Right lobe of liver (tissue), 6 donors: Measurements from ENCODE around the gene CTXN2. TPM values are rescaled to one million over a fixed set of nuclear protein-coding genes. Genes with fewer than 3 reads are reported as not detected.

Experiments
- ATAC-seq, 4 donors: fragments of 200-7000 bp; cut with Tn5 transposase; one replicate each; pipeline ENCODE4 v1.9.1; 2020; ENCODE audit warnings: mild to moderate bottlenecking in 4 of 4, moderate library complexity in 4 of 4
- DNase-seq, 3 donors: peaks; one replicate each; pipeline ENCODE4 v3.0.0-alpha.2; 2020
- H3K27ac ChIP-seq, 3 donors: fragments of 200-600 bp; one replicate each; pipeline ENCODE4 v1.8.0; 2022
- H3K27me3 ChIP-seq, 2 donors: fragments of 200-600 bp; one replicate each; pipeline ENCODE4 v1.8.0; 2022
- H3K36me3 ChIP-seq, 4 donors: fragments of 200-600 bp; sonication (generic) in 1 of 4; one replicate each; pipeline versions ENCODE4 v1.5.1 to v1.8.0; 2017 to 2022; ENCODE audit warnings: control low read depth in 1 of 4
- H3K4me1 ChIP-seq, 4 donors: fragments of 200-600 bp; sonication (generic) in 1 of 4; one replicate each; pipeline versions ENCODE4 v1.5.1 to v1.8.0; 2017 to 2022; ENCODE audit warnings: control low read depth in 1 of 4
- H3K4me3 ChIP-seq, 3 donors: fragments of 200-600 bp; one replicate each; pipeline ENCODE4 v1.8.0; 2022
- H3K9me3 ChIP-seq, 4 donors: fragments of 200-600 bp; sonication (generic) in 1 of 4; one replicate each; pipeline versions ENCODE4 v1.5.1 to v1.8.0; 2017 to 2022; ENCODE audit warnings: control low read depth in 1 of 4
- CTCF ChIP-seq, 4 donors: fragments of 200-600 bp in 3 of 4; fragments of 450-650 bp in 1 of 4; IDR thresholded peaks; one replicate each; pipeline versions ENCODE4 v1.5.1 to v1.8.0; 2016 to 2022; ENCODE audit warnings: antibody characterized with exemption in 4 of 4, mild to moderate bottlenecking in 2 of 4
- POLR2A ChIP-seq: fragments of 450-650 bp; IDR thresholded peaks from one replicate; pipeline ENCODE4 v1.6.1; 2017; ENCODE audit warnings: antibody characterized with exemption, mild to moderate bottlenecking
- WGBS: methylation state at CpG from one replicate; pipeline ENCODE4 v1.1.6; 2018; ENCODE audit warnings: low coverage, low lambda C conversion rate; ENCODE audit not compliant: insufficient coverage; ENCODE audit errors: missing lambda C conversion rate; 5-methylcytosine and 5-hydroxymethylcytosine counted together
- intact Hi-C, 2 donors: fragments of 100-400 bp; cut with DNase I; formaldehyde crosslinking; loops; one replicate each; pipeline versions ENCODE4 v1.11.2 to v1.14.1; 2022
- total RNA-seq, 6 experiments: library from RNA; depleted of rRNA in 2 of 6; stranded (reverse); fragments of >200 nt in 2 of 6; fragmentation: NEBNext Ultra II Directional in 3 of 6; extraction: Animal tissue kit (Norgen Biotek cat#: 25700) in 3 of 6; gene quantifications; one replicate each; pipeline versions ENCODE4 v1.1.0 to v1.2.4, GENCODE V29; 2016 to 2023
- donor health status: DM: no; HTN: yes; CAD: no.
- donor health status: DM: no; HTN: no; CAD: no.
- donor health status: DM: no; HTN: no; CAD: no.
- donor health status: DM: no; HTN: yes; CAD: no.
- donor health status: DM: no; HTN: yes; CAD: no.

Gene CTXN2
- total RNA-seq, 6 experiments from 2014 or later = not detected

- Histone ChIP-seq H3K9me3 (no peaks in the 10 kb centered on the region), H3K4me3 (no peak overlapping the region), H3K27ac (no peak overlapping the region), H3K4me1 (no peaks in the 10 kb centered on the region), H3K27me3 (peaks cover 0 to 5% of the 10 kb centered on the region in 2 donors), H3K36me3 (no peaks in the 10 kb centered on the region)
- DNase-seq = no peak
- ATAC-seq = no peak
- intact Hi-C loops = no loop called here
- no peak for TF ChIP-seq POLR2A
- no peak for TF ChIP-seq CTCF (IDR thresholded peaks at IDR 0.05)
- 57% methylated on average over 4 of the region's 4 CpGs for WGBS
Observed at GRCh38 chr15:48176112-48176511, 15.4 kb upstream of the CTXN2 start.

GRCh38 chr15:48176957-48177356, 14.5 kb upstream of the CTXN2 start:
- 80% methylated on average over 2 of the region's 2 CpGs for WGBS
- peaks cover 0 to 5% of the 10 kb centered on the region in 2 donors for H3K27me3 ChIP-seq
- intact Hi-C loops = no loop called here
- H3K4me3 ChIP-seq = no peak overlapping the region
- ATAC-seq (no peak), DNase-seq (no peak)
- no peaks in the 10 kb centered on the region for H3K36me3 ChIP-seq
- no peaks in the 10 kb centered on the region for H3K9me3 ChIP-seq
- no peak overlapping the region for H3K27ac ChIP-seq
- TF ChIP-seq CTCF (IDR thresholded peaks at IDR 0.05) = no peak
- no peak for TF ChIP-seq POLR2A
- no peaks in the 10 kb centered on the region for H3K4me1 ChIP-seq

- intact Hi-C loops = no loop called here
Observed at GRCh38 chr15:48177383-48177765, 14.1 kb upstream of the CTXN2 start.

GRCh38 chr15:48177766-48178647, 13.5 kb upstream of the CTXN2 start, which contains the start of gene MYEF2:
Gene MYEF2 (minus strand): TSS chr15:48178295. CDS start chr15:48178237, 58 bp downstream.
- peak in 2 of 3 donors; percentile 18 to 59 for DNase-seq
- intact Hi-C loops = no loop called here
- peak in 3 of 4 donors; percentile 27 to 39 (median 30) for ATAC-seq
- Histone ChIP-seq H3K36me3 (no peaks in the 10 kb centered on the region), H3K27ac (no peak within 1 kb of the TSS), H3K9me3 (no peaks in the 10 kb centered on the region), H3K27me3 (peaks cover 0 to 5% of the 10 kb centered on the region in 2 donors), H3K4me3 (peak within 1 kb of the TSS; percentile 15 to 42 (median 25)), H3K4me1 (no peaks in the 10 kb centered on the region)
- TF ChIP-seq CTCF (IDR thresholded peaks at IDR 0.05) (no peak), POLR2A (no peak)
- WGBS = 7% methylated on average over 9 of the region's 71 CpGs

More at GRCh38 chr15:48177383-48177765, 14.1 kb upstream of the CTXN2 start:
- Histone ChIP-seq H3K9me3 (no peaks in the 10 kb centered on the region), H3K36me3 (no peaks in the 10 kb centered on the region), H3K27me3 (peaks cover 0 to 5% of the 10 kb centered on the region in 2 donors), H3K4me3 (peak overlapping the region; percentile 15 to 42 (median 25)), H3K27ac (no peak overlapping the region), H3K4me1 (no peaks in the 10 kb centered on the region)
- TF ChIP-seq CTCF (IDR thresholded peaks at IDR 0.05) (no peak), POLR2A (no peak)
- 7% methylated on average over 10 of the region's 10 CpGs for WGBS
- no peak for ATAC-seq
- DNase-seq = no peak
